PC-3 (cell line): ENCODE results near the gene VSIG2. TPM values are rescaled to one million over a fixed set of nuclear protein-coding genes. Genes with fewer than 3 reads are reported as not detected.

Experiments
- ATAC-seq: fragments of 200-7000 bp; cut with Tn5 transposase; 2 replicates; pipeline ENCODE4 v1.9.1; 2020; ENCODE audit warnings: mild to moderate bottlenecking, moderate library complexity
- BruUV-seq: library from RNA; stranded (reverse); fragments of 400-500 nt; replicated peaks from 2 replicates; lab custom pipeline; 2021; lab: Mats Ljungman, UMichigan
- CTCF ChIA-PET: fragments of 300-600 bp; sonication (Branson Sonifier 250); formaldehyde crosslinking; loops from one replicate; lab custom pipeline; 2022; ENCODE audit warnings: antibody characterized with exemption; lab: Charles Lee
- POLR2A ChIA-PET: fragments of 300-600 bp; sonication (Branson Sonifier 250); formaldehyde crosslinking; loops from one replicate; lab custom pipeline; 2022; ENCODE audit warnings: antibody characterized with exemption; ENCODE audit not compliant: unreplicated experiment; lab: Charles Lee
- DNase-seq: peaks from one replicate; pipeline ENCODE4 v3.0.0-alpha.2; 2015
- H2AFZ ChIP-seq: fragments of 300-600 bp; sonication (generic); 2 replicates; pipeline ENCODE4 v1.6.0; 2016; ENCODE audit warnings: antibody characterized with exemption, low read length
- H3F3A ChIP-seq: fragments of 300-600 bp; sonication (generic); one replicate; pipeline ENCODE4 v1.6.0; 2017; ENCODE audit warnings: antibody characterized with exemption, low read length, control low read depth, mild to moderate bottlenecking; ENCODE audit not compliant: unreplicated experiment
- H3K27ac ChIP-seq: fragments of 300-600 bp; sonication (generic); 2 replicates; pipeline ENCODE4 v1.5.1; 2016; ENCODE audit warnings: mild to moderate bottlenecking, low read length
- H3K27me3 ChIP-seq: fragments of 300-600 bp; sonication (generic); 2 replicates; pipeline ENCODE4 v1.6.1; 2016; ENCODE audit warnings: low read length, mixed read lengths
- H3K36me3 ChIP-seq: fragments of 300-600 bp; sonication (generic); 2 replicates; pipeline ENCODE4 v1.6.1; 2016; ENCODE audit warnings: low read depth, mixed run types, low read length, mixed read lengths
- H3K4me1 ChIP-seq: fragments of 300-600 bp; sonication (generic); 2 replicates; pipeline ENCODE4 v1.5.1; 2016; ENCODE audit warnings: low read length; ENCODE audit not compliant: insufficient read depth
- H3K4me2 ChIP-seq: fragments of 300-600 bp; sonication (generic); 2 replicates; pipeline ENCODE4 v1.6.0; 2016; ENCODE audit warnings: low read length
- H3K4me3 ChIP-seq: fragments of 300-600 bp; sonication (generic); 2 replicates; pipeline ENCODE4 v1.5.1; 2016; ENCODE audit warnings: mild to moderate bottlenecking, low read length, mixed read lengths
- H3K79me2 ChIP-seq: fragments of 300-600 bp; sonication (generic); 2 replicates; pipeline ENCODE4 v1.6.1; 2017; ENCODE audit warnings: low read length, mixed read lengths
- H3K9ac ChIP-seq: fragments of 300-600 bp; sonication (generic); 2 replicates; pipeline ENCODE4 v1.6.0; 2016; ENCODE audit warnings: mild to moderate bottlenecking, low read length
- H3K9me2 ChIP-seq: fragments of 300-600 bp; sonication (generic); replicated peaks from 2 replicates; pipeline ENCODE4 v1.6.1; 2016; ENCODE audit warnings: mixed run types, low read length, mixed read lengths
- H3K9me3 ChIP-seq: fragments of 300-600 bp; sonication (generic); 2 replicates; pipeline ENCODE4 v1.6.1; 2016; ENCODE audit warnings: low read length, mixed read lengths
- H4K20me1 ChIP-seq: fragments of 300-600 bp; sonication (generic); 2 replicates; pipeline ENCODE4 v1.6.1; 2016; ENCODE audit warnings: low read length, mixed read lengths
- CTCF ChIP-seq: fragments of 300-600 bp; sonication (generic); conservative IDR thresholded peaks from 2 replicates; pipeline ENCODE4 v1.5.1; 2017; ENCODE audit warnings: antibody characterized with exemption, low read depth, mild to moderate bottlenecking, low read length
- EZH2 ChIP-seq: fragments of 300-600 bp; sonication (generic); IDR thresholded peaks from one replicate; pipeline ENCODE4 v1.6.1; 2017; ENCODE audit warnings: antibody characterized with exemption, mild to moderate bottlenecking, low read length; ENCODE audit not compliant: unreplicated experiment
- EZH2phosphoT487 ChIP-seq: fragments of 300-600 bp; sonication (generic); IDR thresholded peaks from 2 replicates; pipeline ENCODE4 v1.6.1; 2018; ENCODE audit warnings: mild to moderate bottlenecking, antibody characterized with exemption, low read length, borderline replicate concordance
- intact Hi-C: fragments of 100-400 bp; cut with micrococcal nuclease; formaldehyde crosslinking; loops from 2 replicates; pipeline ENCODE4 v1.9.0; 2023
- total RNA-seq: library from RNA; depleted of rRNA; stranded (reverse); fragments of >200 nt; gene quantifications from 2 replicates; pipeline ENCODE4 v1.2.3, GENCODE V29; 2014

Gene VSIG2
- total RNA-seq, 1 experiment from 2014 or later, result not detected

- H3K27me3 ChIP-seq, result no peaks in the 10 kb centered on the region
- ATAC-seq (no peak), DNase-seq (no peak)
- POLR2A ChIA-PET, result no interaction called here
- no peaks in the 10 kb centered on the region for H3K9me2 ChIP-seq
- H3F3A ChIP-seq, result no peaks in the 10 kb centered on the region
- CTCF ChIA-PET, result no interaction called here
- H3K36me3 ChIP-seq, result no peaks in the 10 kb centered on the region
- H3K4me1 ChIP-seq, result peaks cover 18% of the 10 kb centered on the region
- no peak overlapping the region for H3K4me2 ChIP-seq
- BruUV-seq, result no TSS peak
- no peak overlapping the region for H2AFZ ChIP-seq
- H3K27ac ChIP-seq, result no peak overlapping the region
- no peaks in the 10 kb centered on the region for H3K79me2 ChIP-seq
- H3K4me3 ChIP-seq, result no peak overlapping the region
- H3K9me3 ChIP-seq, result no peaks in the 10 kb centered on the region
- no peaks in the 10 kb centered on the region for H4K20me1 ChIP-seq
- no peak overlapping the region for H3K9ac ChIP-seq
- TF ChIP-seq EZH2, result no peak
- TF ChIP-seq CTCF, result no peak
- TF ChIP-seq EZH2phosphoT487, result no peak
- intact Hi-C loops, result no loop called here
Measured at GRCh38 chr11:124737638-124738305, 14.3 kb downstream of the VSIG2 start.

GRCh38 chr11:124736736-124737135 is 15.3 kb downstream of the VSIG2 start:
- Histone ChIP-seq H3K9me2 (no peaks in the 10 kb centered on the region), H3K9ac (no peak overlapping the region), H3K4me3 (no peak overlapping the region), H3K27me3 (no peaks in the 10 kb centered on the region), H3K36me3 (no peaks in the 10 kb centered on the region), H3K79me2 (no peaks in the 10 kb centered on the region), H3K4me1 (peaks cover 18% of the 10 kb centered on the region), H2AFZ (no peak overlapping the region), H3K4me2 (no peak overlapping the region), H3K27ac (no peak overlapping the region), H3K9me3 (no peaks in the 10 kb centered on the region), H4K20me1 (no peaks in the 10 kb centered on the region), H3F3A (no peaks in the 10 kb centered on the region)
- intact Hi-C loops, result no loop called here
- ChIA-PET CTCF (no interaction called here), POLR2A (no interaction called here)
- DNase-seq (no peak), ATAC-seq (no peak)
- TF ChIP-seq CTCF, result no peak
- no TSS peak for BruUV-seq

- ATAC-seq, result no peak
- ChIA-PET CTCF (no interaction called here), POLR2A (no interaction called here)
- H3K9me2 ChIP-seq, result no peaks in the 10 kb centered on the region
- no peak overlapping the region for H3K4me2 ChIP-seq
- H3K9me3 ChIP-seq, result no peaks in the 10 kb centered on the region
- intact Hi-C loops, result no loop called here
- no peaks in the 10 kb centered on the region for H3F3A ChIP-seq
- H3K9ac ChIP-seq, result no peak overlapping the region
- no peak for DNase-seq
- H4K20me1 ChIP-seq, result no peaks in the 10 kb centered on the region
- H3K36me3 ChIP-seq, result no peaks in the 10 kb centered on the region
- H3K4me1 ChIP-seq, result no peaks in the 10 kb centered on the region
- no peak overlapping the region for H3K4me3 ChIP-seq
- BruUV-seq, result no TSS peak
- TF ChIP-seq EZH2 (no peak), CTCF (no peak), EZH2phosphoT487 (no peak)
- no peak overlapping the region for H3K27ac ChIP-seq
- no peaks in the 10 kb centered on the region for H3K79me2 ChIP-seq
- H2AFZ ChIP-seq, result no peak overlapping the region
- no peaks in the 10 kb centered on the region for H3K27me3 ChIP-seq
Measured at GRCh38 chr11:124732230-124732629, 19.8 kb downstream of the VSIG2 start.
